ENCODE measurements around the gene TUBGCP3.

DNA sequence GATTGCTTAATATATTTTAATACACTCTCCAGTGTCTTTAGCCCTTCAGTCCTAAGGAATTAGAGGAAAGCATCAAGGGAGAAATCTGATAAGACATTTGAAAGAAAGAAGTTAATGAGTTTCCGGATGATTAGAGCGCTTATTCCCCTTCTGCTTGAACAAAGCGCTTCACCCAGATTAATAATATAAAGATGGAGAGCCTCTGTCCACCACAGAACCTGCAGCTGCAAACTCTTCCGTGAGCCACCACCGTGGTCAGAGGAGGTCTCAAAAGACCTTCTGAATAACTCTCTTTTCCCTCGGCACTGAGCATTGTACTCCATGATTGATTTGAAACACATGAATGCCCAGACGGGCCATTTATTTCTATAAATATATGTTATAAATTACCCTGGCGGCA, 14.2 kb upstream of the TUBGCP3 start:
- TF ChIP-seq, protein P1, sequence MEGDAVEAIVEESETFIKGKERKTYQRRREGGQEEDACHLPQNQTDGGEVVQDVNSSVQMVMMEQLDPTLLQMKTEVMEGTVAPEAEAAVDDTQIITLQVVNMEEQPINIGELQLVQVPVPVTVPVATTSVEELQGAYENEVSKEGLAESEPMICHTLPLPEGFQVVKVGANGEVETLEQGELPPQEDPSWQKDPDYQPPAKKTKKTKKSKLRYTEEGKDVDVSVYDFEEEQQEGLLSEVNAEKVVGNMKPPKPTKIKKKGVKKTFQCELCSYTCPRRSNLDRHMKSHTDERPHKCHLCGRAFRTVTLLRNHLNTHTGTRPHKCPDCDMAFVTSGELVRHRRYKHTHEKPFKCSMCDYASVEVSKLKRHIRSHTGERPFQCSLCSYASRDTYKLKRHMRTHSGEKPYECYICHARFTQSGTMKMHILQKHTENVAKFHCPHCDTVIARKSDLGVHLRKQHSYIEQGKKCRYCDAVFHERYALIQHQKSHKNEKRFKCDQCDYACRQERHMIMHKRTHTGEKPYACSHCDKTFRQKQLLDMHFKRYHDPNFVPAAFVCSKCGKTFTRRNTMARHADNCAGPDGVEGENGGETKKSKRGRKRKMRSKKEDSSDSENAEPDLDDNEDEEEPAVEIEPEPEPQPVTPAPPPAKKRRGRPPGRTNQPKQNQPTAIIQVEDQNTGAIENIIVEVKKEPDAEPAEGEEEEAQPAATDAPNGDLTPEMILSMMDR (IDR thresholded peaks at IDR 0.05), result no peak
- TF ChIP-seq EP300 (IDR thresholded peaks at IDR 0.05) (no peak), POLR2A (IDR thresholded peaks at IDR 0.05) (no peak)
